Stimulated activated CD8-positive, alpha-beta memory T cell treated with anti-CD3 and anti-CD28 coated beads, Interleukin-7, amount 100 ng/mL, for 24 hours (primary cell): Measurements from ENCODE around the gene FAM83E.
"Not testable (repeated sequence)": the region's sequence is repeated elsewhere in the genome, so short reads cannot be mapped to it uniquely, and the experiment has no call there.

Source experiments
- DNase-seq: peaks from one replicate; pipeline ENCODE4 v3.0.0-alpha.2; 2020; ENCODE audit warnings: low read depth

The FAM83E gene

GRCh38 chr19:48639483-48640375 is 24.9 kb upstream of the FAM83E start:
- DNase-seq, result no peak

GRCh38 chr19:48638831-48639381 is 24.0 kb upstream of the FAM83E start:
- DNase-seq, result no peak

- DNase-seq, result no peak
Observed at GRCh38 chr19:48637948-48638830, 23.3 kb upstream of the FAM83E start.

GRCh38 chr19:48637449-48637947 is 22.6 kb upstream of the FAM83E start:
- peak; percentile 99 for DNase-seq

DNA sequence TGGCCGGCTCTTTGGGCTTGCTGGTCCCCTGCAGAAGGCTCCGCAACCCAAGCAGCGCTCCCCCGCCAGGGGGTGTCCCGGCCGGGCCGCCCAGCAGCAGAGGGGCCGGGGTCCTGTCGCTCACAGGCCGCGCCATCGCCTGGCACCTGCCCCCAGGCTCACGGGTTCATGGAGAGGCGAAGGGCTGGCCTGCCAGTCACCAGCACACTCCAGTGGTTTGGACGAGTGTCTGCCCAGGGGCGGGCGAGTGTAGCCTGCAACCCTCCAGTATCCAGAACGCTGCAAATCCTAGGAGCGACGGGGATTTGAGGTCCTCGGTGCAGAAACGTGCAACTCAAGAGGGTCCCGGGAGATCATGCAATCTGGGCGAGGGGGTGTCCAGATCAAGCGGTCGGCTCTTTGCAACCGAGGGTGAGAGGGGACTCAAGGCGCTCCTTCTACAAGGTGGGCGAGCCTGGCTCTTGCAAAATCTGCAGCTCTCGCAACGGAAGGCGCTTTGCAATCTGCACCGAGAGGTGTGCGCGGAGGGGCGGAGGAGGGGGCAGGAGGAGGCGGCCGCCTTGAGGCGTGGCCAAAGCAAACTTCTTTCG is 22.1 kb upstream of the FAM83E start, which contains the start of gene DBP:
TSS of gene DBP (minus strand) at position 521 of the 590 bp plus-strand sequence. CDS start at position 136, 385 bp downstream.
- no peak for DNase-seq

DNA sequence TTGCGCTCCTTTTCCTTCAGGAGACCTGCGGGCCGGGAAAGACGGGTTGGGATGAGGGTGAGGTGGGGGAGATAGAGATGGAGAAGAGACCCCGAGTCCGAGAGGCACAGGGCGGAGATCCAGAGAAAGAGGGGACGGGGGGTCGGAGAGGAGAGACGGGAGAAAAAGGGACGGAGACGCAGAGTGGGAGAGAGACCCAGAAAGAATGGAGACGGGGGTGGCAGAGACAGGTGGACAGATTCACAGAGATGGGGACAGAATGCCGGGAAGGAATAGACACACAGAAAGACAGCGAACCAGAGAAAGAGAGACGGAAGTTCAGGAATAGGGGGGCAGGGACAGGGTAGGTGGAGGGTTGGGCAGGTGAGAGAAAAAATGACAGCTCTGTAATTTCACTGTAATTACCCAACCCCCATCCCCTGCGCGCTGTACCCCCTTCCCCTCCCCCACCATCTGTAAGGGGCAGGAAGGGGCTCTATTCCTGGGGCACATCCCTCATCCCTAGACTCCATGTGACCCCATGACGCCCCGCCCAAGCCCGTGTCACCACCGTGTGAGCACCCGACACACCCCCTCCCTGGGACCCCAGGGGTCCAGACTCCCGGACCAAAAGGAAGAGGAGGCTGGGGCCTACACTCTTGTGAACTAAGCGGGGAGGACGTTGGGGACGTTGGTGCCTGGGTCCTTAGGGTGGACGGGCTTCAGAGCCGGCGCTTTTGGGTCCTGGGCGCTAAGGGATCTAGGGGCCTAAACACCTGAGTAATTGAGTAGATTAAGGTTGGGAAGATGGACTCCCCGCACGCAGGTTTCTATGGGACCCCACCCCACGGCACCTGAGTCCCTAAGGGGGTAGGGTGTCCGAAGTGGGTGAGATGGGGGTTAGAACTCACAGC is 21.3 kb upstream of the FAM83E start:
- DNase-seq, result no peak

DNA sequence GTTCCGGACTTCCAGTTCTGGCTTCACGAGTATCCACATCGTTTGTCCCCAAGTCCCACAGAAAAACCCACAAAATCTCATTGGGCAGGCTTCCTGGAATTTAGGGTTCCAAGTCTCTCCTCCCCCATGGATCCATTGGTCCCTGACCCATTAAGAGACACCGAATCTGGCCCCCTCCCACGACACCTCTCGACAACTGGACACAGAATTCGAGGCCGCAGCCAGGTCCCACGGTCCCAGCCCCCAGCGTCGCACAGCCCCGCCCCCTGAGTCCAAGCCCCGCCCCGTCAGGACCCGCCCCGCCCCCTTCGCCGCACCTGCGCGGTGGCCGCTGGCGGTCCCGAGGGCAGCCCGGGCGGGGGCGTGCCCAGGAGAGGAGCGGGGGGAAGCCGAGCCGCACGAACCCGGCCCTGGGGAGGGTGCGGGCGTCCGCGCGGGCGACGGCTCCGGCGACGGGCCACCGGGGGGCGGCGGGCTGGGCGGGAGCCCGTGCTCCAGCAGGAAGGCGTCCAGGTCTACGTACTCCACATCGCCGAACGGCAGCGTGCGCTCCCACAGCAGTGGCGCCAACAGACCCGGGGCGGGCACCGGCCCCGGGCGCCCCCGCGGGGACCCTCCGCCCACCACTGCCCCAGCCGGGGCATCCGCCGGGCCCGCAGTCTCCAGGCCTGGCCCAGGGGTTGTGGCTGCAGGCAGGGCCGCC is 20.5 kb upstream of the FAM83E start:
- peak; percentile 60 for DNase-seq

DNA sequence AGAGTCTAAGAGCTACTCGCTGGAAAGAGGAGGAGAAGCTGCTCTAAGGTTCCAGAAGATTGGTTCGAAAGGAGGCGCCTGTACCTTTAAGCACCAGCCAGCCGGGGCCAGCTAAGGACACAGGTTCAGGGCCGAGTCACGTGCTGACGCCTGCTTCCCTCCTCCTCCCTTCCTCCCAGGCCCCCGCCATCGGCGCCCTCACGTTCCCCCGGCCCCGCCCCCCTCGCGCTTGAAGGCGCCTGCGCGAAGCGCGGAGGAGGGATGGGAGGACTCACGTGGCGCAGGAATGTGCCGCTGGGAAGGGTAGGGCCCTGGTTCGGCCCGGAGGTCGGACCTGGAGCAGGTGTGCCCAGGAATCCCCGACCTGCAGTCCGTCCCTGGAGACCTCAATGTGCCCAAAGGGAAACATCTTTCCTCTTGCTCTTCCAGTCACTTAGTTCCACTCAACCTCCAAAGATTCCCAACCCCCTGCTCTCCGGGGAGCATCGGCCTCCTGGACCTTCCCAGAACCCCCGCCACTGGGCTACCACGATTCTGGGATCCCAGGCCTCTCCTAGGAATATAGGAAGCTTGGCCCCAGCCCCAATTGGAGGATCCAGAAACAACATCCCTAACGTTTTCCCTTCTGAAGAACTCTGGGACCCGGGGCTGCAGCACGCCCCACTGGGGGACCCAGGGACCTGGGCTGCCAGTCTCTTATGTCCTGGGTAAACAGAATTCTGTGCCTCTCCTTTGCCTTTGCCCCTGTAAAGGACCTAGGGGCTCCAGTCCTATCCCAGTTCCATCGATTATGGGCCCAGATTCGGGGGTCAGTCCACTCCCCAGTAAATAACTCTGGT is 19.8 kb upstream of the FAM83E start:
- peak; percentile 90 for DNase-seq

- DNase-seq, result no peak
Observed at GRCh38 chr19:48634036-48634342, 19.1 kb upstream of the FAM83E start.

DNA sequence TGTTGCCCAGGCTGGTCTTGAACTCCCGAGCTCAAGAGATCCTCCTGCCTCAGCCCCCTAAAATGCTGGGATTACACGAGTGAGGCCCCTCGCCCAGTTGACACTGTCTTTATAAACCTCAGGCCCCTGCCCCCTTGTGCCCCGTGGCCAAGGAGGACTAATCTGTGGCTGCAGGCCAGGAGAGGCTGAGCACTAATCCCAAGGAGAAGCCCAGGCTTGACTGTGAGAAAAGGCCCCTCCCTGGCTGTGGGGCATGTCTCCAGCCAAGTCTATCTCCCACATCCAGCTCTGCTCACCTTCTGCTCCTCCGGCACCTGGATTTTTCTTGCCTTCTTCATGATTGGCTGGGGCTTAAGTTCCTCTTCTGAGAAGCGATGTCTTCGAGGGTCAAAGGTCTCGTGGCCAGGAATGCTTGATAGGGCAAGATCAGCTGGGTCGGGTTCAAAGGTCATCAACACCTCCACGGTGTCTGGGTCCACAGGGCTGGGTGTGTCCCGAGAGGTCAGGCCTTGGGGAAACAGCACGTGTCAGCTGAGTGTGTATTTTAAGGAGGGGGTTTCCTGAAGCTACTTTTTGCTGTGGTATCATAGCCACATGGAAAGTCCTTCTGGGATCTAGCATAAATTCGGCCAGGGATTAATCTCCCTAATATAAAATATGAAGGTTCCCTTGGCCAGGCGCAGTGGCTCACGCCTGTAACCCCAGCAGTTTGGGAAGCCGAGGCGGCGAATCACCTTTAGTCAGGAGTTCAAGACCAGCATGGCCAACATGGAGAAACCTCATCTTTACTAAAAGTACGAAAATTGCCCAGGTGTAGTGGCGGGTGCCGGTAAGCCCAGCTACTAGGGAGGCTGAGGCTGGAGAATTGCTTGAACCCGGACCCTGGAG is 18.5 kb upstream of the FAM83E start:
- DNase-seq, result no peak

- no peak for DNase-seq
Observed at GRCh38 chr19:48632692-48633147, 17.8 kb upstream of the FAM83E start.

GRCh38 chr19:48632286-48632685 is 17.4 kb upstream of the FAM83E start:
- DNase-seq, result not testable (repeated sequence)

DNA sequence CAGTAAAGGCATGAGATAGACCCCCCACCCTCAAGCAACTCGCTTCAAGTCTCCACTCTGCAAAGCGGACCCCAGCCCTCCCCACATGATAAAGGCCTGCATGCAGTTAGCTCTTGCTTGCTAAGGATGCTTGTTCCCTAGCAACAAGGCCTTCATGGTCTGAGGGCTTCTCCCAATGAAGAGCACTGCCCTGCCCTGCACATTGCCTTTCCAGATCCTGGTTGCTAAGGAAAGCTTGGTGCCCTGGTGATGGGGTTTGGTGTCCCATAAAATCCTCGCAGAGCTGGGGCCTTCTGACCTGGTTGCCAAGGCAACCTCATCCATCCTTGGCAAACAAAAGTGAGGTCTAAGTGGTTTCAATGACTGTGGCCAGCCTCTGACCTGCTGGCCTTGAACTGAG is 16.3 kb upstream of the FAM83E start:
- DNase-seq, result no peak

- DNase-seq, result no peak
Observed at GRCh38 chr19:48630296-48631063, 15.6 kb upstream of the FAM83E start.

DNA sequence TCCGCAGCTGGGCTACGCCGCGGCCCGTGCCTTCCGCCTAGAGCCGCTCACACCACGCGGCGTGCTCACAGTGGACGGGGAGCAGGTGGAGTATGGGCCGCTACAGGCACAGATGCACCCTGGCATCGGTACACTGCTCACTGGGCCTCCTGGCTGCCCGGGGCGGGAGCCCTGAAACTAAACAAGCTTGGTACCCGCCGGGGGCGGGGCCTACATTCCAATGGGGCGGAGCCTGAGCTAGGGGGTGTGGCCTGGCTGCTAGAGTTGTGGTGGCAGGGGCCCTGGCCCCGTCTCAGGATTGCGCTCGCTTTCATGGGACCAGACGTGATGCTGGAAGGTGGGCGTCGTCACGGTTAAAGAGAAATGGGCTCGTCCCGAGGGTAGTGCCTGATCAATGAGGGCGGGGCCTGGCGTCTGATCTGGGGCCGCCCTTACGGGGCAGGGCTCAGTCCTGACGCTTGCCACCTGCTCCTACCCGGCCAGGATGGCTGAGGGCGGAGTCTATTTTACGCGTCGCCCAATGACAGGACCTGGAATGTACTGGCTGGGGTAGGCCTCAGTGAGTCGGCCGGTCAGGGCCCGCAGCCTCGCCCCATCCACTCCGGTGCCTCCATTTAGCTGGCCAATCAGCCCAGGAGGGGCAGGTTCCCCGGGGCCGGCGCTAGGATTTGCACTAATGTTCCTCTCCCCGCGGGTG is 14.9 kb upstream of the FAM83E start:
- no peak for DNase-seq

GRCh38 chr19:48629297-48629598 is 14.4 kb upstream of the FAM83E start:
- DNase-seq, result no peak
